H9 (cell line): ENCODE measurements around the gene CAMK2G. TPM values are rescaled to one million over a fixed set of nuclear protein-coding genes. Genes with fewer than 3 reads are reported as not detected.

Experiments
- DNase-seq: peaks from one replicate; pipeline ENCODE4 v3.0.0-alpha.2; 2017
- H2AFZ ChIP-seq: one replicate; pipeline ENCODE4 v1.6.1; 2013; ENCODE audit warnings: mild to moderate bottlenecking, low read length, control low read depth, moderate library complexity
- H2AK5ac ChIP-seq: 2 replicates; pipeline ENCODE4 v1.6.1; 2013; ENCODE audit warnings: low read length, control low read depth, mixed read lengths; ENCODE audit not compliant: insufficient read length
- H2BK120ac ChIP-seq: one replicate; pipeline ENCODE4 v1.6.1; 2013; ENCODE audit warnings: low read depth, mild to moderate bottlenecking, low read length, control low read depth, inconsistent platforms; ENCODE audit not compliant: poor library complexity, severe bottlenecking
- H2BK12ac ChIP-seq: 2 replicates; pipeline ENCODE4 v1.6.1; 2013; ENCODE audit warnings: low read length, control low read depth, mixed read lengths, low read depth; ENCODE audit not compliant: insufficient read length
- H2BK15ac ChIP-seq: 2 replicates; pipeline ENCODE4 v1.6.1; 2013; ENCODE audit warnings: low read depth, low read length, control low read depth
- H2BK20ac ChIP-seq: one replicate; pipeline ENCODE4 v1.6.1; 2013; ENCODE audit warnings: low read depth, mild to moderate bottlenecking, low read length, control low read depth, inconsistent platforms; ENCODE audit not compliant: poor library complexity, severe bottlenecking
- H2BK5ac ChIP-seq: 2 replicates; pipeline ENCODE4 v1.6.1; 2013; ENCODE audit warnings: low read length, control low read depth, mixed read lengths; ENCODE audit not compliant: insufficient read length
- H3K14ac ChIP-seq: 2 replicates; pipeline ENCODE4 v1.6.1; 2013; ENCODE audit warnings: low read length, control low read depth; ENCODE audit not compliant: insufficient read depth
- H3K18ac ChIP-seq: 2 replicates; pipeline ENCODE4 v1.6.1; 2013; ENCODE audit warnings: low read depth, mild to moderate bottlenecking, mixed read lengths, low read length, control low read depth; ENCODE audit not compliant: insufficient read length
- H3K23ac ChIP-seq: 2 replicates; pipeline ENCODE4 v1.6.1; 2013; ENCODE audit warnings: low read length, control low read depth, mixed read lengths, low read depth; ENCODE audit not compliant: insufficient read length
- H3K23me2 ChIP-seq: 2 replicates; pipeline ENCODE4 v1.6.1; 2013; ENCODE audit warnings: low read depth, mild to moderate bottlenecking, mixed read lengths, low read length, control low read depth; ENCODE audit not compliant: insufficient read length, poor library complexity, severe bottlenecking
- H3K27ac ChIP-seq: 2 replicates; pipeline ENCODE4 v1.5.1; 2013; ENCODE audit warnings: low read length, control low read depth, mixed read lengths, low read depth; ENCODE audit not compliant: insufficient read length
- H3K27me3 ChIP-seq: 2 replicates; pipeline ENCODE4 v1.6.1; 2013; ENCODE audit warnings: low read length, control low read depth, inconsistent platforms; ENCODE audit not compliant: insufficient read depth
- H3K4ac ChIP-seq: 2 replicates; pipeline ENCODE4 v1.6.1; 2013; ENCODE audit warnings: low read depth, mild to moderate bottlenecking, control low read depth, inconsistent platforms, low read length, moderate library complexity
- H3K4me1 ChIP-seq: 2 replicates; pipeline ENCODE4 v1.6.1; 2013; ENCODE audit warnings: low read length, control low read depth, inconsistent platforms; ENCODE audit not compliant: insufficient read depth
- H3K4me2 ChIP-seq: 2 replicates; pipeline ENCODE4 v1.6.1; 2013; ENCODE audit warnings: low read length, control low read depth, mixed read lengths; ENCODE audit not compliant: insufficient read length, insufficient read depth
- H3K56ac ChIP-seq: 2 replicates; pipeline ENCODE4 v1.6.1; 2013; ENCODE audit warnings: low read depth, mild to moderate bottlenecking, mixed read lengths, low read length, control low read depth; ENCODE audit not compliant: insufficient read length
- H3K79me1 ChIP-seq: 2 replicates; pipeline ENCODE4 v1.6.1; 2013; ENCODE audit warnings: low read depth, mild to moderate bottlenecking, moderate library complexity, low read length, control low read depth, inconsistent platforms; ENCODE audit not compliant: insufficient read depth, poor library complexity, severe bottlenecking
- H3K79me2 ChIP-seq: 2 replicates; pipeline ENCODE4 v1.6.1; 2013; ENCODE audit warnings: low read length, control low read depth, inconsistent platforms; ENCODE audit not compliant: insufficient read depth
- H3K9ac ChIP-seq: 2 replicates; pipeline ENCODE4 v1.6.1; 2013; ENCODE audit warnings: low read length, control low read depth, mixed read lengths; ENCODE audit not compliant: insufficient read length; ENCODE audit errors: extremely low read depth
- H3K9me3 ChIP-seq: one replicate; pipeline ENCODE4 v1.6.1; 2013; ENCODE audit warnings: low read depth, low read length, inconsistent platforms; ENCODE audit not compliant: control insufficient read depth
- H3T11ph ChIP-seq: one replicate; pipeline ENCODE4 v1.6.1; 2013; ENCODE audit warnings: mild to moderate bottlenecking, low read length, control low read depth, inconsistent platforms
- H4K20me1 ChIP-seq: one replicate; pipeline ENCODE4 v1.6.1; 2013; ENCODE audit not compliant: control insufficient read depth, insufficient read length, insufficient read depth
- H4K5ac ChIP-seq: 2 replicates; pipeline ENCODE4 v1.6.1; 2013; ENCODE audit warnings: low read depth, mild to moderate bottlenecking, mixed read lengths, low read length, control low read depth; ENCODE audit not compliant: insufficient read length
- H4K8ac ChIP-seq: replicated peaks from 2 replicates; pipeline ENCODE4 v1.6.1; 2013; ENCODE audit warnings: low read length, control low read depth, mixed read lengths, low read depth; ENCODE audit not compliant: insufficient read length
- H4K91ac ChIP-seq: 2 replicates; pipeline ENCODE4 v1.6.1; 2013; ENCODE audit warnings: low read depth, mild to moderate bottlenecking, moderate library complexity, mixed read lengths, low read length, control low read depth; ENCODE audit not compliant: insufficient read length
- H3K27ac Mint-ChIP-seq, 3 experiments: 2 replicates in 2 of 3; 3 replicates in 1 of 3; pipeline ENCODE4 v1.8.0; 2020 to 2021; ENCODE audit warnings: mixed read lengths in 3 of 3, mild to moderate bottlenecking in 1 of 3, moderate library complexity in 1 of 3
- H3K27me3 Mint-ChIP-seq: 2 replicates; pipeline ENCODE4 v1.8.0; 2021; ENCODE audit warnings: low read depth, mild to moderate bottlenecking, moderate library complexity, mixed read lengths
- H3K36me3 Mint-ChIP-seq, 3 experiments: 2 replicates in 2 of 3; 3 replicates in 1 of 3; pipeline ENCODE4 v1.8.0; 2020 to 2021; ENCODE audit warnings: low read depth in 3 of 3, mixed read lengths in 3 of 3; ENCODE audit not compliant: insufficient read depth in 1 of 3
- H3K4me1 Mint-ChIP-seq, 2 experiments: 2 replicates each; pipeline ENCODE4 v1.8.0; 2020; ENCODE audit warnings: mixed read lengths in 2 of 2
- H3K4me3 Mint-ChIP-seq, 2 experiments: 2 replicates in 1 of 2; 3 replicates in 1 of 2; pipeline ENCODE4 v1.8.0; 2020 to 2021; ENCODE audit warnings: mild to moderate bottlenecking in 2 of 2, mixed read lengths in 2 of 2, moderate library complexity in 1 of 2
- H3K9me3 Mint-ChIP-seq, 2 experiments: 2 replicates in 1 of 2; 3 replicates in 1 of 2; pipeline ENCODE4 v1.8.0; 2020; ENCODE audit warnings: mild to moderate bottlenecking in 2 of 2, mixed read lengths in 2 of 2, moderate library complexity in 1 of 2
- CTCF ChIP-seq: fragments of 200-600 bp; sonication (generic); conservative IDR thresholded peaks from 3 replicates; pipeline ENCODE4 v1.8.0; 2021; ENCODE audit warnings: antibody characterized with exemption, mild to moderate bottlenecking
- WGBS: extraction: QIAGEN DNeasy Blood & Tissue Kit; methylation state at CpG from one replicate; pipeline ENCODE4 v1.1.7; 2013; ENCODE audit warnings: missing lambda C conversion rate, low lambda C conversion rate, mixed read lengths; ENCODE audit not compliant: insufficient read length; ENCODE audit errors: extremely low coverage; 5-methylcytosine and 5-hydroxymethylcytosine counted together
- total RNA-seq: library from RNA; stranded (reverse); gene quantifications from 2 replicates; pipeline ENCODE4 v1.2.1, GENCODE V29; 2021

CAMK2G gene
- total RNA-seq, 1 experiment from 2014 or later = 31.8 TPM

- no peak for TF ChIP-seq CTCF
- H3K79me1 ChIP-seq = no peaks in the 10 kb centered on the region
- Mint-ChIP-seq H3K4me1 (no peaks in the 10 kb centered on the region), H3K36me3 (peaks cover 6 to 40% (median 25%) of the 10 kb centered on the region in 3 experiments; a peak in 5 of 7 replicates), H3K27ac (peak overlapping the region in 1 of 3 experiments; percentile 59; a peak in 2 of 7 replicates), H3K4me3 (no peak overlapping the region), H3K27me3 (no peaks in the 10 kb centered on the region), H3K9me3 (no peaks in the 10 kb centered on the region; a peak in 1 of 5 replicates)
- no CpG with 5 or more reads among the region's 19 CpGs for WGBS
- no peak overlapping the region for H4K5ac ChIP-seq
- no peak overlapping the region for H3K4ac ChIP-seq
- no peak overlapping the region for H3K14ac ChIP-seq
- no peak overlapping the region for H3T11ph ChIP-seq
- H3K56ac ChIP-seq = no peak overlapping the region
- no peak for DNase-seq
- H3K4me1 ChIP-seq = no peaks in the 10 kb centered on the region
- H2BK15ac ChIP-seq = no peak overlapping the region
- no peaks in the 10 kb centered on the region for H3K9me3 ChIP-seq
- no peak overlapping the region for H2AFZ ChIP-seq
- H3K27ac ChIP-seq = no peak overlapping the region
- no peak overlapping the region for H2AK5ac ChIP-seq
- no peaks in the 10 kb centered on the region for H3K23me2 ChIP-seq
- no peak overlapping the region for H2BK12ac ChIP-seq
- H2BK120ac ChIP-seq = no peak overlapping the region
- H3K23ac ChIP-seq = no peak overlapping the region
- H4K20me1 ChIP-seq = peaks cover 2% of the 10 kb centered on the region
- no peaks in the 10 kb centered on the region for H3K27me3 ChIP-seq
- no peak overlapping the region for H3K18ac ChIP-seq
- no peak overlapping the region for H2BK5ac ChIP-seq
- no peak overlapping the region for H3K4me2 ChIP-seq
- no peak overlapping the region for H3K9ac ChIP-seq
- no peak overlapping the region for H4K8ac ChIP-seq
- H3K79me2 ChIP-seq = no peaks in the 10 kb centered on the region
- no peak overlapping the region for H4K91ac ChIP-seq
- no peak overlapping the region for H2BK20ac ChIP-seq
Observed at GRCh38 chr10:73827346-73828089, 46.8 kb downstream of the CAMK2G start.
